ENCODE results near the gene AMER2.

DNA sequence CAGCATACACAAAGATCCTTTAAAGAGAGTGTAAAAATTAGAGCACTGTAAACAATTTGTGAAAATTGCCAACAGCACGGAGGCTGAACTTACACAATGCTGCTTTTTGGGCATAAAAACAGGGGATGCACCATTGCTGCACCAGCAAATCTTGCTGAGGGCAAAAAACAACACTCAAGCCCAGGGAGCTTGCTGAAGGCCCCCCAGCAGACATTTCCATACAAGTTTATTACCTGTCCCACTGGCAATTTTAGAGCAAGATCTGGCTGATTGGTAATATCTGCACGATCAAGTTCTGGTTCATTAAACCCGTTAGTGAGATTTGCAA lies 34.3 kb downstream of the AMER2 start:
- TF ChIP-seq, protein P1, sequence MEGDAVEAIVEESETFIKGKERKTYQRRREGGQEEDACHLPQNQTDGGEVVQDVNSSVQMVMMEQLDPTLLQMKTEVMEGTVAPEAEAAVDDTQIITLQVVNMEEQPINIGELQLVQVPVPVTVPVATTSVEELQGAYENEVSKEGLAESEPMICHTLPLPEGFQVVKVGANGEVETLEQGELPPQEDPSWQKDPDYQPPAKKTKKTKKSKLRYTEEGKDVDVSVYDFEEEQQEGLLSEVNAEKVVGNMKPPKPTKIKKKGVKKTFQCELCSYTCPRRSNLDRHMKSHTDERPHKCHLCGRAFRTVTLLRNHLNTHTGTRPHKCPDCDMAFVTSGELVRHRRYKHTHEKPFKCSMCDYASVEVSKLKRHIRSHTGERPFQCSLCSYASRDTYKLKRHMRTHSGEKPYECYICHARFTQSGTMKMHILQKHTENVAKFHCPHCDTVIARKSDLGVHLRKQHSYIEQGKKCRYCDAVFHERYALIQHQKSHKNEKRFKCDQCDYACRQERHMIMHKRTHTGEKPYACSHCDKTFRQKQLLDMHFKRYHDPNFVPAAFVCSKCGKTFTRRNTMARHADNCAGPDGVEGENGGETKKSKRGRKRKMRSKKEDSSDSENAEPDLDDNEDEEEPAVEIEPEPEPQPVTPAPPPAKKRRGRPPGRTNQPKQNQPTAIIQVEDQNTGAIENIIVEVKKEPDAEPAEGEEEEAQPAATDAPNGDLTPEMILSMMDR (IDR thresholded peaks at IDR 0.05; ENCODE audit: low read depth, low read length), result no peak
- TF ChIP-seq EZH2phosphoT487 (IDR thresholded peaks at IDR 0.05; ENCODE audit: low read depth), result no peak
